Tongue (tissue), 2 donors: ENCODE results near the gene EDC4. TPM values are rescaled to one million over a fixed set of nuclear protein-coding genes. Genes with fewer than 3 reads are reported as not detected.

Experiments
- small RNA-seq: library from RNA; depleted of rRNA; stranded (forward); fragments of <200 nt; gene quantifications from one replicate; pipeline ENCODE3, GENCODE V24; 2014; ENCODE audit warnings: low replicate concordance
- total RNA-seq: library from RNA; depleted of rRNA; stranded (reverse); fragments of >200 nt; gene quantifications from one replicate; pipeline ENCODE4 v1.2.3, GENCODE V29; 2014

Gene EDC4
- total RNA-seq, 1 donor from 2014 or later = 67.6 TPM

Small RNA genes within 50 kb of the gene (small RNA-seq; reads per million reads assigned to genes)
- gene AC040162.2 (not detected), gene NRN1L (not detected)

Other genes starting within 250 kb of the EDC4 start
- gene CARMIL2, start 227.9 kb upstream of the EDC4 start, total RNA-seq = 2.3 TPM
- gene ACD, start 212.8 kb upstream of the EDC4 start, total RNA-seq = 7.3 TPM
- gene PARD6A, start 212.1 kb upstream of the EDC4 start, total RNA-seq = 2.2 TPM
- 13.6 TPM for gene ENKD1, start 206.3 kb upstream of the EDC4 start, total RNA-seq
- 3.4 TPM for gene C16orf86, start 206.2 kb upstream of the EDC4 start, total RNA-seq
- 12.5 TPM for gene GFOD2, start 153.7 kb upstream of the EDC4 start, total RNA-seq
- gene RANBP10, start 66.5 kb upstream of the EDC4 start, total RNA-seq = 10.5 TPM
- gene TSNAXIP1, start 66.2 kb upstream of the EDC4 start, total RNA-seq = 1.1 TPM
- gene THAP11, start 30.7 kb upstream of the EDC4 start, total RNA-seq = 50.7 TPM
- gene NUTF2, start 26.1 kb upstream of the EDC4 start, total RNA-seq = 124 TPM
- 20.8 TPM for gene CENPT, start 25.4 kb upstream of the EDC4 start, total RNA-seq
- gene NRN1L, start 11.8 kb downstream of the EDC4 start, total RNA-seq = not detected
- 18.9 TPM for gene PSKH1, start 20.2 kb downstream of the EDC4 start, total RNA-seq
- 0.51 TPM for gene CTRL, start 58.8 kb downstream of the EDC4 start, total RNA-seq
- gene PSMB10, start 63.8 kb downstream of the EDC4 start, total RNA-seq = 50.2 TPM
- 7.3 TPM for gene LCAT, start 71.1 kb downstream of the EDC4 start, total RNA-seq
- 70.4 TPM for gene SLC12A4, start 95.6 kb downstream of the EDC4 start, total RNA-seq
- not detected for gene DPEP3, start 107.4 kb downstream of the EDC4 start, total RNA-seq
- gene DPEP2, start 126.4 kb downstream of the EDC4 start, total RNA-seq = 12.1 TPM
- gene DPEP2NB, start 142.9 kb downstream of the EDC4 start, total RNA-seq = not detected
- gene DDX28, start 150.2 kb downstream of the EDC4 start, total RNA-seq = 9.7 TPM
- 13.7 TPM for gene DUS2, start 150.2 kb downstream of the EDC4 start, total RNA-seq
- gene NFATC3, start 212.3 kb downstream of the EDC4 start, total RNA-seq = 30.9 TPM